ENCODE measurements around the gene RHCG.

RHCG gene

DNA sequence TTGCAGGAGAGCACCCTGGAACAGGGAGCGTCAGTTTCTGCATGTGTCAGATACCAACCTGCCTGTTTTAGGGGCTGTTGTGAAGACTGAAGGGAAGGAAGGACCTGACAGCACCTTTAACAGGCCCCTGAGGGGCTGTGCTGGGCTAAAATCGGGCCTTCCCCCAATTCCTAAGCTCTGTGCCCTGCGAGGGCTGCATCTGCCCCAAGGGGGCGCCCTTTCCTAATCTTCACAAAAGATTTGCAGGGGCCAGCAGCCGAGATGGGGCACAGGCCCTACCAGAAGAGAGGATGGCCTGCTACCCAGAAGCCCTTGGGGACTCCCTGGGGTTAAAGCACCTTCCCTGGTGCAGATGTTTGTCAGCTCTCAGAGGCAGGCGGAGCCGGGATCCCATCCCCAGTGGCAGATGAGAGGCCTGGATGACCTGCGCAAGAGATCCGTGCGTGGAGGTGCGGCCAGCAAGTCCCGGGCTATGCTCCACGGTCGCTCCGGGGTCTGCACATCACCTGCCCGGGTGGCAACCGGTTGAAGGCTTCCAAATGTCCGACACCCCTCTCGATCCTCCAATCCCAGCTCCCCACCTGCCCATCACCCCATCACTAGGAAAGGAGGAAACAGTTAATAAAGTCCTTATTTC lies 53.6 kb downstream of the RHCG start:
- no peak for DNase-seq

DNA sequence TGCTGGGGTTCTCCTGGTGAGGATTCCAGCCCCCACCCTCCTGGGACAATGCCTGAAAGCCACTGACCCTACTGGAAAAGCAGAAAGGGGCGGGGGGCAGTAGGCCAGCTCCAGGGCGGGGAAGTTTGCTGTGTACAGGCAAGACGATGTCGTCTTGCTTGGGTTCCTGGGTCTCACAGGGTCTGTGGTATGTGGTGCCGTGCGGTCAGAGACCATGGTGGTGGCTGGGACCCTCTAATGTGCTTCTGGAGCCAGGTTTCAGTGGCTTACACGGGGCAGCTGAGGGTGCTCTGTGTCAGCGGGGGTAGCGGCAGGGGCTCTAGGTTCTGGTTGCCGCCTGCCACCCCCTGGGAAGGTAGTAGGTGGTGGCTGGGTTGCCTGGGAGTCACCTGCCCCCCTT lies 54.2 kb downstream of the RHCG start:
- DNase-seq: no peak

DNA sequence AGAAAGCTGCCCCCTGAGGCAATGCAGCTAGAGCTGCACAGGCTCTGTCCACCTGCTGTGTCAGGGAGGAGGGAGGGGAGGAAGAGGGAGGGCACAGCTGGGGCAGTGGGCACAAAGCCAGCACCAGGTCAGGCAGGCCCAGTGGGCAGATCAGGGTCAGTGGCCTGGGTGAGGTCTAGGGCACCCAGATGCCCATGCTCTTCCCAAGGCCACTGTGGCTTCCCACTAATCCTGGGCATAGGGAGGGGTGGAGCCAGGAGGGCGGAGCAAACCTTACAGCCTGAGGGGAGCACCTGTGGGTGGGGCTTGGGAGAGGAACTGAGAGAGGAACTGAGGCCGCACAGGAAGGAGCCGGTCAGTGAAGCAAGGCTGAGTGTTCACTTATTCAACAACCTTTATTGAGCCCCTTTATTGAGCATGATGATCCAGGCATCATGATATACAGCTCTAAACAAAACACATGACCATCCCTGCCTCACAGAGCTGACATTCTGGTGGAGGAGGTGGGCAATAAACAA lies 55.0 kb downstream of the RHCG start:
- no peak for DNase-seq

DNA sequence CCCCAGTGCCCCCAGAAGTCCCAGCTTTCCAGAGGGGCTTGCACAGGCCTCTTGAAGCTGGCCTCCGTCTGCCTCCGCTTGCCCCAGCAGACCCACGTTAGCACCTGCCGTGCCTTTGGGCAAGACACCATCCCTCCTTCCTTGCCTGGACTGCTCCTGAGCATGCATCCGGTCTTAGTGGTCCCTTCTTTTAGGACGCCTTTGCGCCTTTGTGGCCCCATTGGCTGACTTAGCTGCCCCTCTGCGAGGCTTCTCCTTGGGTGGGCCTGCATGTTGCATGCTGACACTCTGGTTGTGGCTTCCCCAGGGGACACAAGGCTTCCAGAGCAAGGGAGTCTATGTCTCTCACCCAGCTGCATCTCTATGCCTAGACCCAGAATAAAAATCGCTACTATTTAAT lies 56.6 kb downstream of the RHCG start:
- no peak for DNase-seq

DNA sequence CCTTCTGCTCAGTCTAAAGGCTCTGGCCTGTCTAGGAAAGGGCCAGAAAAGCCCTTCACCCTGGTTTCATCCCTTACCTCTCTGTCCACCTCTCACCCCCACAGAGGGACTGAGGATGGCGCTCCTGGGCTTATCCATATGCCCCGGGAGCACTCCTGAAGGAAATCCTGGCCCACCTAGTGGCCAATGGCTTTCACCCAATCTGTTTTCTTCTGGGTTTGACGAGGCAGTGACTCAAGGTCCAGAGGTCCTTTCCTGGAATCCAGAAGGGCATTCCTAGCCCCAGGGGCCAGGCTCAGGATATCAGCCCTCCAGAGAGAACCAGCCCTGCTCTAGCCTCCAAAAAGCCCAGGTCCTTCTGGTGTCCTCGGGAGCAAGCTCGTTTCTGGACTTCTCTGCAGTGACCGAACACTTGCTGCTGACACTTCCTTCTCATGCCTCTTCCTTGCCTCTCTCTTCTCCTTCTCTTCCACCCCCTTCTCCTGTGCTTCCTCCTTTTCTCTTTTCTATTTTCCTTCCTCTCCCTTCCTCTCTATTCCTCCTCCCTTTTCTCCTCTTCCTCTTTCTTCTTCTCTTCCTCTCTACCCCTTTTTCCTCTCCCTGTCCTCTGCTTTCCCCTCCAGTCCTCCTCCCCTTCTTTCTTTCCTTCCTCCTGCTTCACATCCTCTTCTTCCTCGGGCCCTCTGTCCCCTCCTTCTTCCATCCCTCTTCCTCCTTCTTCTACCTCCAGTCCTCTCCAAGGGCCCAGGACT lies 59.6 kb downstream of the RHCG start:
- no peak for DNase-seq

DNA sequence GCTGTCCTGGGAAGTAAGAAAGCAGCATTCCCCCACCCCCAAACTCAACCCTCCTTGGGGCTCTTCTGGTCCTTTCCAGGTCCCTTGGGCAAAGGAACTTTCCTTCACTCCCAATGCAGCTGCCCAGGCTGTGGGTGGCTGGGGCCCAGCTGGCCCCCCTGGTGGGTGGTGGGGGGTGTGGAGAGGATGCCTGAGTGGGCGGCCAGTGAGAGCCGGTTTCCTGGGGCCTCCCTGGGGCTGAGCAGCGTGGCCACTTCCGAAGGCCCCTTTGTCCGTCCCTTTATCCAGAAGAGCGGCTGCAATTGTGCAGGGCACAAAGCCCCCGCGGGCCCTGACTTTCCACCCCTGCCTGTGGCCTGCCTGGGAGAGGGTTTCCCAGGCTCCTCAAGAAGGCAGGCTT lies 61.0 kb downstream of the RHCG start:
- DNase-seq: no peak

DNA sequence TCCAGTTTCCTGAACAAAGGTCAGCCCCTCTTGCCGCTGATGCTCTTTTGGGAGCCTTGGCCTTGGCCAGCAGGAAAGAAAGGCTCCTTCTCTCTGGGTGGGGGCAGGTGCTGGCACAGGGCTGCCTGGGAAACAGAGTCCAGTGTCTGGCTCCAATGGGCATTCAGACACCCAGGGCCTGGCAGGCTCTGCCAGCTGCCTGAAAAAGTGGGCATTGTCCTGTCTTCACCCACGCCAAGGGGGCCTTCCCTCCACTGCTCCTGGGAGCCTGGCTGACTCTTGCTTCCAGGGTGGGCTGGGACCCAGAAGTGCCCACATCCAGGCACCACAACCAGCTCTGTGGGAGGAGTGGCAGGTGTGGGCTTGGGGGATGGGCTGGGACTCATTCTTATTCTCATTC lies 62.7 kb downstream of the RHCG start:
- DNase-seq: no peak

DNA sequence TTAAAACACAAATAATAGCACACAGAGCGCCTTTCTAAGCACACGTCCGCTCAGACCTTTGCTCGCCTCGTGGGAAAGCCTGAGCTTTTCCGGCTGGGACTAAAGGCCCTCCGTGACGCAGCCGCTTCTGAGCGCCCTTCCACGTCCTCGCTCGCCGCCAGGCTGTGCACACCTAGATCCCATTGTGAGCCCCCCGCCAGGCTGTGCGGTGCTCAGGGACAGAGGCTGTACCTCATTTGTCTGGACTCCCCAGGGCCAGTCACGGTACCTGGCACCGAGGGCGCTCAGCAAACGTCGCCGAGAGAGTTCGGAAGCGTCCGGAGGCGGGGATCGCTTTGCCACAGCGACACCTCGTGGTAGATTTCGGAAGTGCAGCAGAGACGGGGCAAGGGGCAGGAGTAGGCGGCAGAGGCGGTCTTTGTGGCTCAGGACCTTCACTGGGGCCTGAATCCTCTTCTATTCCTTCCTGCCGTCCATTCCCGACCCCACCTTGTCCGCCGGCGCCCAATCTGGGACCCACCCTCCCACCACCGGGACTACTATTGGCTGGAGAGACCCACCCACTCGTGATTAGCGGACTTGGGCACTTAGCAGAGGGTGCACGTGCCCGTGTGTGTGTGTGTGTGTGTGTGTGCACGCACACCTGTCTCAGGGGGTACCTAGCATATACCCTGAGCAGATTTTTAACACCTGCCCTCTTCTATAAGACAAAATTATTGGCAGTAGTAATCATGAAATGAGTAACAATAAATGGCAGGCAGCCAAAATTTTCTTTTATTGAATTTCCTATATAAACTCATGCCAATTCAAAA lies 65.6 kb downstream of the RHCG start:
- DNase-seq: no peak

DNA sequence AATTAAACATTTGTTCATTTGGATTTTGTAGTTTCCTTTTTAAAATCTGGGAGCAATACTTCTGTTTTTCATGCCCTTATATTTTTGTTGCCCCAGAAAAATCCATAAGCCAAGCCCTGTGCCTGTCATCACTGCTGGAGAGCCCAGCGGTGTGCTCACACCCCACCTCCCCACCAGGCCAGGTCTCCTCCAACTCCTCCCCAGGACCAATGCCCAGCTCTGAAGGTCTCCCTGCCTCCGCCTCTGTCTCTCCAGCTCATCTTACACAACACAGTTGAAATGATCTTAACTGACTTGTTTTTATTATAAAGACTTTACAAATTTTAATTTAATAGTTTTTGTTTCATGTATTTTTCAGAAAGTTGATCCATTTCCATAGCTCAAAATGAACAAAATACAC lies 66.4 kb downstream of the RHCG start:
- DNase-seq: no peak

DNA sequence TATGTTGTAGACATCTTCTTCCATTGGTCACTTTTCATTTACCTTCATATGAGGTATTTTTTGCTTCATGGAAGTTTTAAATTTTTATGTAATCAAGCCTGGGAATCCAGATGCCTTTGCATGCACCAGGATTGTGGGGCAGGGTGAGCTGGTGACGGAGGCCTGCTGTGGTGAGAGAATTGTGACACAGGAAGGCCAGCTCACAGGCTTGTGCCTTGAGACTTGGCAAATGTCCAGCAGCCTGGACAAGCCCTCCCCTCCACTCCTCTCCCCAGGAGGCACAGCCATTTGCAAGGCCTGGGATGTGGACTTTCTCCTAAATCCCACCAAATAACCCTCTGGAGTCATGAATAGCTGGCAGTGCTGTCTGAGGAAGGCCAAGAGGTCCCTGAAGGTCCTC lies 67.4 kb downstream of the RHCG start:
- DNase-seq: no peak

DNA sequence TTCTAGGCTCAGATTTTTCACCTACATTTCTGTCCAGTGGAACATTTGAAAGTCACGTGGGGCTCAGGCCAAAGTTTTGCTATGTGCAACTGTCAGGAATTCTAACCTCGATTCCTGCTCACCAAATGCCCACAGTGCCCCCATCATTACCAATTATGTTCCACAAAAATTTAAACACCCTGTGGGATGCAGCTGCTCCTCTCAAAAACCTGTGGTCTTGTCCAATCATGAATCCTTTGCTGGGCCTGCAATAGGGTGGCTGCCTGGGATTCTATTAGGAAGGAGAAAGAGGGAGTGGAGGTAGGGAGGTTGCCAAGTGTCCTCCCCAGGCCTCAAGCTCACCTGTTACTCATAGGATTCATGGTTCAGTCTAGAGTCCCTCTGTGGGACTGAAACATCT lies 68.1 kb downstream of the RHCG start:
- DNase-seq: no peak

DNA sequence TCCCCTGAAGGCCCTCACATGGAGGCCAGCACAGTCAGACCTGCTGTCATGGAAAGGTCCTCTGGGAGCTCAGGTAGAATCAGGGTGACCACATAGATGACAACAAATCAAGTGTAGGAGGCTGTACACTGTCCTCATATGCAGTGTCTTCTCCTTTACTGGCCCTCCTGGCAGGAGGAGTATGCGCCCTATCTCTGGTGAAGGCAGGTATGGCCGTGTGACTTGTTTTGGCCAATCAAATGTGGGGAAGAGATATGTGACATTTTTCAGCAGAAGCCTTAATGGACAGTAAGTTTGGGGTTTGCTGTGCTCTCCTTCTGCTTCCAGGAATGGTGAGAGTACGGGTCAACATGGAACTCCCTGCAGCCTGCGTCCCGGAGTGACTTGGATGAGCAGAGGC lies 69.9 kb downstream of the RHCG start:
- no peak for DNase-seq

DNA sequence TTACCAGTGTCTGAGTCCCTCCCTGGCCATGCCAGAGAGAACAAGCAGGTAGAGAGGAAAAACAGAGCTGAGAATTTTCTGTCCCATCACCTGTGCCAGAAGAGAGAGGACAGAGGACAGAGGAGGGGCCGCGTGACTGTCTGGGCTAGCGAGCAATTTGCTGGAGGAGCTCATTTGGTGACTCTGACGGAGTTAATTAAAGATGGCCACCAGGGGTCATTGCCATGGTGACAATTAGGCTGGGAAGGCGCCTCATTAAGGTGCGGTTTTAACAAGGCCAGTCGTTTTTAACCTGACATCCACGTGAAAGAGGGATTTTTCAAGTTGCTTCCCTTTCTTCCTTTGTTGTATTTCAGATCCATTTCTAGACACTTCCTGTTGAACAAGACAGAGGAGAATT lies 72.4 kb downstream of the RHCG start:
- no peak for DNase-seq

Measured in NCI-H1436 treated with DMSO at 0.1 percent for 48 hours (cell line).